ENCODE measurements around the gene TLE4.
A peak's percentile ranks its signal among the peaks of the same experiment; 100 is the strongest.

TLE4 gene

DNA sequence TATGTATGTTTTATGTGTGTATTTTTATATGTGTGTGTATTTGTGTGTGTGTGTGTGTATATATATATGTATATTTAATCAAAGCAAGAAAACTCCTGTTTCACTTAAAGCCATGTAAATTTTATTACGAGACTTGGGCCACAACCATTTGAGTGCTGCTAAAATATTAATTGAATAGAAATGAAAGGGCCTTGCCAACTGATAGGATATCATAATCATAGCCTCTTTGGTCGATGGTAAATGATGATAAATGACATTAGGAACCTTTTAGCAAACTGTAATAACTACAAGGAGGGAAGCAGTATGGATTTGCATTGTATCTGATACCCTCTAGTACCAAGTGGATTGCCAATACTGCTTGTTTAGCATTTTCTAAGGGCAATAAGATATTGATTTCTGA lies 7.9 kb downstream of the TLE4 start:
- H3K4me3 ChIP-seq (ENCODE audit: low read length in 2 of 2), result no peak overlapping the region
- H3K27me3 ChIP-seq (ENCODE audit: control insufficient read depth in 3 of 3, insufficient read depth in 3 of 3, low read depth in 1 of 3, low read length in 3 of 3), result no peaks in the 10 kb centered on the region
- H2AK5ac ChIP-seq (ENCODE audit: low read depth, low read length), result no peak overlapping the region
- H3K23ac ChIP-seq (ENCODE audit: low read depth, low read length, poor library complexity), result no peak overlapping the region
- no peak for DNase-seq (ENCODE audit: low spot score)
- no peak overlapping the region for H3K14ac ChIP-seq (ENCODE audit: low read length)
- no CpG with 5 or more reads among the region's 2 CpGs for WGBS, 2 donors (ENCODE audit: extremely low coverage in 2 of 2, insufficient read length in 2 of 2, insufficient replicate concordance in 1 of 2)
- H2BK5ac ChIP-seq (ENCODE audit: low read length), result no peak overlapping the region
- H4K8ac ChIP-seq (ENCODE audit: low read depth, low read length), result no peak overlapping the region
- no peaks in the 10 kb centered on the region for H3K79me1 ChIP-seq (ENCODE audit: low read depth, low read length)
- H2AFZ ChIP-seq (ENCODE audit: low read length), result no peak overlapping the region
- no peak overlapping the region for H3K4ac ChIP-seq (ENCODE audit: low read length)
- H4K91ac ChIP-seq (ENCODE audit: low read depth, low read length, poor library complexity), result no peak overlapping the region
- H3K9me3 ChIP-seq (replicated peaks in 1 of 2; ENCODE audit: control insufficient read depth in 2 of 2, insufficient read depth in 1 of 2, low read depth in 1 of 2, low read length in 2 of 2), result no peaks in the 10 kb centered on the region
- H3K18ac ChIP-seq (ENCODE audit: low read length), result no peak overlapping the region
- no peak overlapping the region for H3K27ac ChIP-seq (replicated peaks; ENCODE audit: low read length)
- no peak overlapping the region for H2BK15ac ChIP-seq (ENCODE audit: low read length)
- H3K36me3 ChIP-seq (replicated peaks in 1 of 2; ENCODE audit: control insufficient read depth in 2 of 2, insufficient read depth in 2 of 2, low read length in 2 of 2), result peaks cover 12 to 100% of the 10 kb centered on the region in 2 donors
- no peak overlapping the region for H3K4me2 ChIP-seq (ENCODE audit: insufficient read depth, low read length, poor library complexity, severe bottlenecking)
- H3K9ac ChIP-seq (ENCODE audit: low read depth, low read length, poor library complexity), result no peak overlapping the region
- no peak overlapping the region for H2BK12ac ChIP-seq (ENCODE audit: low read length)
- H3K4me1 ChIP-seq (ENCODE audit: control insufficient read depth in 2 of 2, insufficient read depth in 1 of 2, low read depth in 1 of 2, low read length in 2 of 2), result peaks cover 26 to 28% of the 10 kb centered on the region in 2 donors
- no peak overlapping the region for H2BK120ac ChIP-seq (ENCODE audit: low read depth, low read length)

DNA sequence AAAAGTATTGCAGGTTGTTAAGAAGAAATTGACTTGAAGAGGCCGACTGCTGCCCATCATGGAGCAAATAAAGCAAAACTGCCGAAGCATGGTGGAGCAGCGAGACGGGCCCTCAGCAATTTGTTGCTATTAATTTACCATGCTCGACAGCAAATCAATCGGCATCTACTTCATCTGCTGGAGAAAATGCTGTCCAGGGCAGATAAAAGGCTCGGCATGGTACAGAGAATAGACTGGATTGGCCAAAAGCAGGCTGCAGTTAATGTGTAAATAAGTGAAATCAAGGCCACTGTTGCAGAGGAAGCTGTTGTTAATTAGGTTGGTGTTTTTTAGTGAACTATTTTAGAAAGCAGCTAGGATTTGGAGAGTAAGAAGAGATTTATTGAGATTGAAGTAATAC lies 8.3 kb downstream of the TLE4 start:
- Histone ChIP-seq H3K9ac (ENCODE audit: low read depth, low read length, poor library complexity) (no peak overlapping the region), H3K27me3 (ENCODE audit: control insufficient read depth in 3 of 3, insufficient read depth in 3 of 3, low read depth in 1 of 3, low read length in 3 of 3) (no peaks in the 10 kb centered on the region), H3K23ac (ENCODE audit: low read depth, low read length, poor library complexity) (no peak overlapping the region), H3K9me3 (replicated peaks in 1 of 2; ENCODE audit: control insufficient read depth in 2 of 2, insufficient read depth in 1 of 2, low read depth in 1 of 2, low read length in 2 of 2) (no peaks in the 10 kb centered on the region), H2AK5ac (ENCODE audit: low read depth, low read length) (no peak overlapping the region), H2AFZ (ENCODE audit: low read length) (no peak overlapping the region), H3K27ac (replicated peaks; ENCODE audit: low read length) (no peak overlapping the region), H3K18ac (ENCODE audit: low read length) (no peak overlapping the region), H4K8ac (ENCODE audit: low read depth, low read length) (no peak overlapping the region), H2BK15ac (ENCODE audit: low read length) (no peak overlapping the region), H2BK120ac (ENCODE audit: low read depth, low read length) (no peak overlapping the region), H2BK12ac (ENCODE audit: low read length) (no peak overlapping the region), H2BK5ac (ENCODE audit: low read length) (no peak overlapping the region), H4K91ac (ENCODE audit: low read depth, low read length, poor library complexity) (no peak overlapping the region), H3K36me3 (replicated peaks in 1 of 2; ENCODE audit: control insufficient read depth in 2 of 2, insufficient read depth in 2 of 2, low read length in 2 of 2) (peaks cover 10 to 100% of the 10 kb centered on the region in 2 donors), H3K4me2 (ENCODE audit: insufficient read depth, low read length, poor library complexity, severe bottlenecking) (no peak overlapping the region), H3K4me3 (ENCODE audit: low read length in 2 of 2) (no peak overlapping the region), H3K4me1 (ENCODE audit: control insufficient read depth in 2 of 2, insufficient read depth in 1 of 2, low read depth in 1 of 2, low read length in 2 of 2) (peaks cover 26 to 28% of the 10 kb centered on the region in 2 donors), H3K14ac (ENCODE audit: low read length) (no peak overlapping the region), H3K79me1 (ENCODE audit: low read depth, low read length) (no peaks in the 10 kb centered on the region), H3K4ac (ENCODE audit: low read length) (no peak overlapping the region)
- no CpG with 5 or more reads among the region's 7 CpGs for WGBS, 2 donors (ENCODE audit: extremely low coverage in 2 of 2, insufficient read length in 2 of 2, insufficient replicate concordance in 1 of 2)
- DNase-seq (ENCODE audit: low spot score), result no peak

GRCh38 chr9:79581388-79581787 lies 9.6 kb downstream of the TLE4 start:
- Histone ChIP-seq H3K27me3 (ENCODE audit: control insufficient read depth in 3 of 3, insufficient read depth in 3 of 3, low read depth in 1 of 3, low read length in 3 of 3) (no peaks in the 10 kb centered on the region), H3K4me2 (ENCODE audit: insufficient read depth, low read length, poor library complexity, severe bottlenecking) (no peak overlapping the region), H3K4me3 (ENCODE audit: low read length in 2 of 2) (no peak overlapping the region), H2AFZ (ENCODE audit: low read length) (no peak overlapping the region), H4K91ac (ENCODE audit: low read depth, low read length, poor library complexity) (no peak overlapping the region), H3K4ac (ENCODE audit: low read length) (no peak overlapping the region), H3K9me3 (replicated peaks in 1 of 2; ENCODE audit: control insufficient read depth in 2 of 2, insufficient read depth in 1 of 2, low read depth in 1 of 2, low read length in 2 of 2) (peaks cover 0 to 3% of the 10 kb centered on the region in 2 donors), H3K4me1 (ENCODE audit: control insufficient read depth in 2 of 2, insufficient read depth in 1 of 2, low read depth in 1 of 2, low read length in 2 of 2) (peaks cover 22 to 28% of the 10 kb centered on the region in 2 donors), H2BK5ac (ENCODE audit: low read length) (no peak overlapping the region), H2BK12ac (ENCODE audit: low read length) (no peak overlapping the region), H3K27ac (replicated peaks; ENCODE audit: low read length) (peak overlapping the region; percentile 38), H3K36me3 (replicated peaks in 1 of 2; ENCODE audit: control insufficient read depth in 2 of 2, insufficient read depth in 2 of 2, low read length in 2 of 2) (peaks cover 11 to 100% of the 10 kb centered on the region in 2 donors), H2AK5ac (ENCODE audit: low read depth, low read length) (no peak overlapping the region), H3K18ac (ENCODE audit: low read length) (no peak overlapping the region), H3K23ac (ENCODE audit: low read depth, low read length, poor library complexity) (no peak overlapping the region), H2BK15ac (ENCODE audit: low read length) (no peak overlapping the region), H3K14ac (ENCODE audit: low read length) (no peak overlapping the region), H4K8ac (ENCODE audit: low read depth, low read length) (no peak overlapping the region), H3K9ac (ENCODE audit: low read depth, low read length, poor library complexity) (peak overlapping the region; percentile 47), H2BK120ac (ENCODE audit: low read depth, low read length) (no peak overlapping the region), H3K79me1 (ENCODE audit: low read depth, low read length) (no peaks in the 10 kb centered on the region)
- DNase-seq (ENCODE audit: low spot score), result no peak
- no CpG with 5 or more reads among the region's 3 CpGs for WGBS, 2 donors (ENCODE audit: extremely low coverage in 2 of 2, insufficient read length in 2 of 2, insufficient replicate concordance in 1 of 2)

GRCh38 chr9:79581794-79582193 lies 10.0 kb downstream of the TLE4 start:
- Histone ChIP-seq H4K8ac (ENCODE audit: low read depth, low read length) (no peak overlapping the region), H3K9ac (ENCODE audit: low read depth, low read length, poor library complexity) (peak overlapping the region; percentile 47), H3K79me1 (ENCODE audit: low read depth, low read length) (no peaks in the 10 kb centered on the region), H3K14ac (ENCODE audit: low read length) (no peak overlapping the region), H3K9me3 (replicated peaks in 1 of 2; ENCODE audit: control insufficient read depth in 2 of 2, insufficient read depth in 1 of 2, low read depth in 1 of 2, low read length in 2 of 2) (peaks cover 0 to 3% of the 10 kb centered on the region in 2 donors), H3K4me2 (ENCODE audit: insufficient read depth, low read length, poor library complexity, severe bottlenecking) (peak overlapping the region; percentile 35), H3K4me1 (ENCODE audit: control insufficient read depth in 2 of 2, insufficient read depth in 1 of 2, low read depth in 1 of 2, low read length in 2 of 2) (peaks cover 19 to 28% of the 10 kb centered on the region in 2 donors), H3K27ac (replicated peaks; ENCODE audit: low read length) (peak overlapping the region; percentile 38), H3K4ac (ENCODE audit: low read length) (no peak overlapping the region), H2AFZ (ENCODE audit: low read length) (no peak overlapping the region), H3K18ac (ENCODE audit: low read length) (no peak overlapping the region), H3K36me3 (replicated peaks in 1 of 2; ENCODE audit: control insufficient read depth in 2 of 2, insufficient read depth in 2 of 2, low read length in 2 of 2) (peaks cover 11 to 100% of the 10 kb centered on the region in 2 donors), H3K27me3 (ENCODE audit: control insufficient read depth in 3 of 3, insufficient read depth in 3 of 3, low read depth in 1 of 3, low read length in 3 of 3) (no peaks in the 10 kb centered on the region), H2BK12ac (ENCODE audit: low read length) (no peak overlapping the region), H4K91ac (ENCODE audit: low read depth, low read length, poor library complexity) (no peak overlapping the region), H2BK120ac (ENCODE audit: low read depth, low read length) (no peak overlapping the region), H2BK5ac (ENCODE audit: low read length) (no peak overlapping the region), H3K23ac (ENCODE audit: low read depth, low read length, poor library complexity) (no peak overlapping the region), H2BK15ac (ENCODE audit: low read length) (no peak overlapping the region), H3K4me3 (ENCODE audit: low read length in 2 of 2) (no peak overlapping the region), H2AK5ac (ENCODE audit: low read depth, low read length) (no peak overlapping the region)
- DNase-seq (ENCODE audit: low spot score), result no peak
- no CpG with 5 or more reads among the region's 3 CpGs for WGBS, 2 donors (ENCODE audit: extremely low coverage in 2 of 2, insufficient read length in 2 of 2, insufficient replicate concordance in 1 of 2)
